Measurements from ENCODE around the gene ABCC10. TPM values are rescaled to one million over a fixed set of nuclear protein-coding genes. Genes with fewer than 3 reads are reported as not detected.
A peak's percentile ranks its signal among the peaks of the same experiment; 100 is the strongest.
"Not testable (repeated sequence)": the region's sequence is repeated elsewhere in the genome, so short reads cannot be mapped to it uniquely, and the experiment has no call there.

ABCC10 gene, protein sequence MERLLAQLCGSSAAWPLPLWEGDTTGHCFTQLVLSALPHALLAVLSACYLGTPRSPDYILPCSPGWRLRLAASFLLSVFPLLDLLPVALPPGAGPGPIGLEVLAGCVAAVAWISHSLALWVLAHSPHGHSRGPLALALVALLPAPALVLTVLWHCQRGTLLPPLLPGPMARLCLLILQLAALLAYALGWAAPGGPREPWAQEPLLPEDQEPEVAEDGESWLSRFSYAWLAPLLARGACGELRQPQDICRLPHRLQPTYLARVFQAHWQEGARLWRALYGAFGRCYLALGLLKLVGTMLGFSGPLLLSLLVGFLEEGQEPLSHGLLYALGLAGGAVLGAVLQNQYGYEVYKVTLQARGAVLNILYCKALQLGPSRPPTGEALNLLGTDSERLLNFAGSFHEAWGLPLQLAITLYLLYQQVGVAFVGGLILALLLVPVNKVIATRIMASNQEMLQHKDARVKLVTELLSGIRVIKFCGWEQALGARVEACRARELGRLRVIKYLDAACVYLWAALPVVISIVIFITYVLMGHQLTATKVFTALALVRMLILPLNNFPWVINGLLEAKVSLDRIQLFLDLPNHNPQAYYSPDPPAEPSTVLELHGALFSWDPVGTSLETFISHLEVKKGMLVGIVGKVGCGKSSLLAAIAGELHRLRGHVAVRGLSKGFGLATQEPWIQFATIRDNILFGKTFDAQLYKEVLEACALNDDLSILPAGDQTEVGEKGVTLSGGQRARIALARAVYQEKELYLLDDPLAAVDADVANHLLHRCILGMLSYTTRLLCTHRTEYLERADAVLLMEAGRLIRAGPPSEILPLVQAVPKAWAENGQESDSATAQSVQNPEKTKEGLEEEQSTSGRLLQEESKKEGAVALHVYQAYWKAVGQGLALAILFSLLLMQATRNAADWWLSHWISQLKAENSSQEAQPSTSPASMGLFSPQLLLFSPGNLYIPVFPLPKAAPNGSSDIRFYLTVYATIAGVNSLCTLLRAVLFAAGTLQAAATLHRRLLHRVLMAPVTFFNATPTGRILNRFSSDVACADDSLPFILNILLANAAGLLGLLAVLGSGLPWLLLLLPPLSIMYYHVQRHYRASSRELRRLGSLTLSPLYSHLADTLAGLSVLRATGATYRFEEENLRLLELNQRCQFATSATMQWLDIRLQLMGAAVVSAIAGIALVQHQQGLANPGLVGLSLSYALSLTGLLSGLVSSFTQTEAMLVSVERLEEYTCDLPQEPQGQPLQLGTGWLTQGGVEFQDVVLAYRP (N-terminal part only)
- 42.5 to 43.2 TPM (median 43.1 TPM) in 3 replicates for total RNA-seq
- long read RNA-seq, full-length matches to known transcripts, result 9 of 83 reads
- long read RNA-seq, partial matches to known transcripts, result 24 of 83 reads
- long read RNA-seq, other reads (novel, unspliced or antisense), result 50 of 83 reads

DNA sequence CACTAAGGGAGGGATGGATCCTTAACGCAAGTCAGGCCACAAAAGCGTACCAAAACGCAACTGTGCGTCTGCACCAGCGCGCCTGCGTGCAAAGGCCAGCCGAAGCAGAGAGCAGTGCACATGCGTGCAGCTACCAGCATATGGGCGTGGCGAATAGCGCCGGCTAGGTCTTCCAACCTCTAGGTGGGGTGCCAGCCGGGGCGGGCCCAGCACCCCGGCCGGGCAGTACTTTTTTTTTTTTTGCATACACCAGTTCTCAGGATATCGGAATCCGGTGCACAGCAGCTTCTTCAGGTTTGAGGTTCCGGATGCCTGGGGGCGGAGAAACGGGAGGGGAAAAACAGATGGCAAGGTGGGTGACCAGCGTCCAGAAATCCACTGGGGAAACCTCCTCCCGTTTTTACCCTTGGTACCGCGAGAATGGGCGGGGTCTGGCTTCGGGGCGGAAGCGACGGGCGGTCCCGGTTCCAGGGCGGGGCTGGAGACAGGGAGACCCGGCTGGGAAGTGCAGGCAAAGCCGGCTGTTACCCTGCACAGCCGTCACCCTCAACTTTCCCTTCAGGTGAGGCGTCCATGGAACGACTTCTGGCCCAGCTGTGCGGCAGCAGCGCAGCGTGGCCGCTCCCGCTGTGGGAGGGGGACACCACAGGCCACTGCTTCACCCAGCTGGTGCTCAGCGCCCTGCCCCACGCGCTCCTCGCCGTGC lies at the start of gene ABCC10:
TSS of gene ABCC10 (plus strand) at position 136 of the 706 bp plus-strand sequence. CDS start at position 574, 438 bp downstream.
- Mint-ChIP-seq H3K4me3 (ENCODE audit: unreplicated experiment) (peak within 1 kb of the TSS; percentile 97), H3K4me1 (ENCODE audit: low read depth) (peaks cover 17% of the 10 kb centered on the region), H3K36me3 (ENCODE audit: low read depth) (peaks cover 4% of the 10 kb centered on the region), H3K27ac (ENCODE audit: unreplicated experiment) (peak within 1 kb of the TSS; percentile 97), H3K9me3 (ENCODE audit: low read depth) (no peaks in the 10 kb centered on the region), H3K27me3 (ENCODE audit: low read depth) (no peaks in the 10 kb centered on the region)
- no peak for DNase-seq (ENCODE audit: low spot score)
- TF ChIP-seq, protein P1, sequence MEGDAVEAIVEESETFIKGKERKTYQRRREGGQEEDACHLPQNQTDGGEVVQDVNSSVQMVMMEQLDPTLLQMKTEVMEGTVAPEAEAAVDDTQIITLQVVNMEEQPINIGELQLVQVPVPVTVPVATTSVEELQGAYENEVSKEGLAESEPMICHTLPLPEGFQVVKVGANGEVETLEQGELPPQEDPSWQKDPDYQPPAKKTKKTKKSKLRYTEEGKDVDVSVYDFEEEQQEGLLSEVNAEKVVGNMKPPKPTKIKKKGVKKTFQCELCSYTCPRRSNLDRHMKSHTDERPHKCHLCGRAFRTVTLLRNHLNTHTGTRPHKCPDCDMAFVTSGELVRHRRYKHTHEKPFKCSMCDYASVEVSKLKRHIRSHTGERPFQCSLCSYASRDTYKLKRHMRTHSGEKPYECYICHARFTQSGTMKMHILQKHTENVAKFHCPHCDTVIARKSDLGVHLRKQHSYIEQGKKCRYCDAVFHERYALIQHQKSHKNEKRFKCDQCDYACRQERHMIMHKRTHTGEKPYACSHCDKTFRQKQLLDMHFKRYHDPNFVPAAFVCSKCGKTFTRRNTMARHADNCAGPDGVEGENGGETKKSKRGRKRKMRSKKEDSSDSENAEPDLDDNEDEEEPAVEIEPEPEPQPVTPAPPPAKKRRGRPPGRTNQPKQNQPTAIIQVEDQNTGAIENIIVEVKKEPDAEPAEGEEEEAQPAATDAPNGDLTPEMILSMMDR (IDR thresholded peaks at IDR 0.05), result peak; percentile 80

DNA sequence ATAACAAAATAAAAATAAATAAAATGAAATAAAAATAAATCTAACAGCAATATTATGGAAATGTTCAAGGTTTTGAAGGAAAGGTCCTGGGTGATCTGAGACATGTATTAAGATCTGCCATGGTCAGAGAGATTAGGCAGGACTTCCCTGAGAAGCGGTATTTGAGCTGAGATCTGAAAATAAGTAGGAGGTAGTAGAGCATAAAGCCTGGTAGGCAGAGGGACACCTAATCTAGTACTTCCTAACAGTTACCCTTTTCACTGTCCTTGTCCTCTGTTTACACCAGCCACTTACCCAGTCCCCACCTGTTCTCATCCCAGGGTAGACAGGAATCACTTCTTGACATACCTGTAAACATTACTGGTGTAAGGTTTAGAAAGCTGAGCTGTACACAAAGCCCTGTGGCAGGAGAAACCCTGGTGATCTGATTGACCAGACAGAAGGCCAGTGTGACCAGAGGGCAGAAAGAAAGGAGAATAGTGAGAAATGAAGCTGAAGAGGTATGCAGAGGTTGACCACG lies 49.6 kb upstream of the ABCC10 start:
- Mint-ChIP-seq H3K9me3 (ENCODE audit: low read depth) (no peaks in the 10 kb centered on the region), H3K36me3 (ENCODE audit: low read depth) (no peaks in the 10 kb centered on the region), H3K27me3 (ENCODE audit: low read depth) (peaks cover 20% of the 10 kb centered on the region), H3K4me3 (ENCODE audit: unreplicated experiment) (no peak overlapping the region), H3K4me1 (ENCODE audit: low read depth) (no peaks in the 10 kb centered on the region), H3K27ac (ENCODE audit: unreplicated experiment) (no peak overlapping the region)
- TF ChIP-seq, protein P1 (IDR thresholded peaks at IDR 0.05), result no peak
- DNase-seq (ENCODE audit: low spot score), result no peak

DNA sequence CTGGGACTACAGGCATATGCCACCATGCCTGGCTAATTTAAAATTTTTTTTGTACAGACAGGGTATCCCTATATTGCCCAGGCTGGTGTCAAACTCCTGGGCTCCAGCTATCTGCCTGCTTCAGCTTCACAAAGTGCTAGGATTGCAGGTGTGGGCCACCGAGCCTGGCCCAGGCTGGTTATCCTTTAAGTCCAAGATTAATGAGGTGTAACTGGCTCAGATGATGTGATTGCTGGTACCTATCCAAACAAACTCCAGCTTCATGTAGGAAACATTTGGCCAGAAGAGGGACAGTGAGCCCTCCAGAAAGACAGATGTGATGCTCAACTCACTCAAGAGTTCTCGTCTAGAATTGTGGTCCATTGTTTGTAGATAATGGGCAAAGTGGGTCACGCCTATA lies 48.7 kb upstream of the ABCC10 start:
- H3K36me3 Mint-ChIP-seq (ENCODE audit: low read depth), result no peaks in the 10 kb centered on the region
- TF ChIP-seq, protein P1 (IDR thresholded peaks at IDR 0.05), result no peak
- no peak overlapping the region for H3K4me3 Mint-ChIP-seq (ENCODE audit: unreplicated experiment)
- no peak overlapping the region for H3K27ac Mint-ChIP-seq (ENCODE audit: unreplicated experiment)
- H3K27me3 Mint-ChIP-seq (ENCODE audit: low read depth), result peaks cover 20% of the 10 kb centered on the region
- H3K4me1 Mint-ChIP-seq (ENCODE audit: low read depth), result peaks cover 8% of the 10 kb centered on the region
- DNase-seq (ENCODE audit: low spot score), result no peak
- H3K9me3 Mint-ChIP-seq (ENCODE audit: low read depth), result no peaks in the 10 kb centered on the region

DNA sequence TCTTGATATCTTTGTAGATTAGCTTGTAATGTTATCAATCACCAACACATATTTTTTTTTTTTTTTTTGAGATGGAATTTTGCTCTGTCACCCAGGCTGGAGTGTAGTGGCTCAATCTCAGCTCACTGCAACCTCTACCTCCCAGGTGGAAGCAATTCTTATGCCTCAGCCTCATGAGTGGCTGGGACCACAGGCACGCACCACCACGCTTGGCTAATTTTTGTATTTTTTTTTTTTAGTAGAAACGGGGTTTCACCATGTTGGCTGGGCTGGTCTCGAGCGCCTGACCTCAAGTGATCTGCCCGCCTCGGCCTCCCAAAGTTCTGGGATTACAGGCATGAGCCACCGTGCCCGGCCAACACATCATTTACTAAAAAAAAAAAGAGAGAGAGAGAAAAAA lies 46.5 kb upstream of the ABCC10 start:
- not testable (repeated sequence) for H3K4me1 Mint-ChIP-seq (ENCODE audit: low read depth); H3K4me3 Mint-ChIP-seq (ENCODE audit: unreplicated experiment); DNase-seq (ENCODE audit: low spot score); H3K36me3 Mint-ChIP-seq (ENCODE audit: low read depth); H3K27ac Mint-ChIP-seq (ENCODE audit: unreplicated experiment); H3K9me3 Mint-ChIP-seq (ENCODE audit: low read depth)
- peaks cover 20% of the 10 kb centered on the region for H3K27me3 Mint-ChIP-seq (ENCODE audit: low read depth)
